Measurements from ENCODE around the gene CGNL1. TPM values are rescaled to one million over a fixed set of nuclear protein-coding genes. Genes with fewer than 3 reads are reported as not detected.

Gene CGNL1
- total RNA-seq, 1 experiment from 2014 or later, result 3.3 TPM

- Mint-ChIP-seq H3K27me3 (ENCODE audit: unreplicated experiment) (peaks cover 15% of the 10 kb centered on the region), H3K4me1 (ENCODE audit: low read depth, unreplicated experiment) (peaks cover 14% of the 10 kb centered on the region), H3K36me3 (ENCODE audit: insufficient read depth, unreplicated experiment) (no peaks in the 10 kb centered on the region), H3K27ac (ENCODE audit: unreplicated experiment) (no peak overlapping the region), H3K9me3 (ENCODE audit: low read depth, unreplicated experiment) (peaks cover 8% of the 10 kb centered on the region), H3K4me3 (ENCODE audit: low read depth, unreplicated experiment) (no peak overlapping the region)
- TF ChIP-seq, protein P1, sequence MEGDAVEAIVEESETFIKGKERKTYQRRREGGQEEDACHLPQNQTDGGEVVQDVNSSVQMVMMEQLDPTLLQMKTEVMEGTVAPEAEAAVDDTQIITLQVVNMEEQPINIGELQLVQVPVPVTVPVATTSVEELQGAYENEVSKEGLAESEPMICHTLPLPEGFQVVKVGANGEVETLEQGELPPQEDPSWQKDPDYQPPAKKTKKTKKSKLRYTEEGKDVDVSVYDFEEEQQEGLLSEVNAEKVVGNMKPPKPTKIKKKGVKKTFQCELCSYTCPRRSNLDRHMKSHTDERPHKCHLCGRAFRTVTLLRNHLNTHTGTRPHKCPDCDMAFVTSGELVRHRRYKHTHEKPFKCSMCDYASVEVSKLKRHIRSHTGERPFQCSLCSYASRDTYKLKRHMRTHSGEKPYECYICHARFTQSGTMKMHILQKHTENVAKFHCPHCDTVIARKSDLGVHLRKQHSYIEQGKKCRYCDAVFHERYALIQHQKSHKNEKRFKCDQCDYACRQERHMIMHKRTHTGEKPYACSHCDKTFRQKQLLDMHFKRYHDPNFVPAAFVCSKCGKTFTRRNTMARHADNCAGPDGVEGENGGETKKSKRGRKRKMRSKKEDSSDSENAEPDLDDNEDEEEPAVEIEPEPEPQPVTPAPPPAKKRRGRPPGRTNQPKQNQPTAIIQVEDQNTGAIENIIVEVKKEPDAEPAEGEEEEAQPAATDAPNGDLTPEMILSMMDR (IDR thresholded peaks at IDR 0.05; ENCODE audit: unreplicated experiment), result no peak
- no peak for DNase-seq
- intact Hi-C loops (cut with micrococcal nuclease; ENCODE audit: unreplicated experiment), result no loop called here
- CTCF ChIA-PET, result interaction anchor here (1.3 to 1.4 kb wide), 2 partner anchors 26 to 28 kb away, joined by 3 read pairs; no protein-coding TSS in a partner anchor
- no TSS peak for BruUV-seq (replicated peaks)
Observed at GRCh38 chr15:57580428-57580827, 204.1 kb downstream of the CGNL1 start.

DNA sequence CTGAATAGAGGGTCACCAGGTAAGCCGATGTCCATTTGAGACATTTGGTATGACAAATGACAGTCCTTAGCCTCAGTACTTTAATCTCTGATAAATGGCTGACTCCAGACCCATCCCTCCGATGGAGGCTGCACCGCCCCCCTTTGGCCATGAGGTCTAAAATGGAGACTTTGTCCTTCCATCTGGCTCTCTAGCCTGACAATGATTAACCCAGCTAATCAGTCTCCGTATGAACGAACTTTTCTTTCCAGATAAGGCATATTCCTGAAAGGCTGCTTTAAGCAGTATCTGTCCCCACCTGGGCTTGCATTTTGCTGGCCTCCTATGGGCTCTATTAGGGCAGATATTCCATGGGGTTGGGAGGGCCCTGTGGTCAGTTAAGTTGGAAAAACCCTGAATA, 204.6 kb downstream of the CGNL1 start:
- peak; percentile 19 for DNase-seq
- H3K4me3 Mint-ChIP-seq (ENCODE audit: low read depth, unreplicated experiment), result no peak overlapping the region
- no peak overlapping the region for H3K27ac Mint-ChIP-seq (ENCODE audit: unreplicated experiment)
- intact Hi-C loops (cut with micrococcal nuclease; ENCODE audit: unreplicated experiment), result no loop called here
- peaks cover 14% of the 10 kb centered on the region for H3K4me1 Mint-ChIP-seq (ENCODE audit: low read depth, unreplicated experiment)
- peaks cover 15% of the 10 kb centered on the region for H3K27me3 Mint-ChIP-seq (ENCODE audit: unreplicated experiment)
- TF ChIP-seq, protein P1 (IDR thresholded peaks at IDR 0.05; ENCODE audit: unreplicated experiment), result no peak
- CTCF ChIA-PET, result interaction anchor here (1.3 to 1.4 kb wide), 2 partner anchors 27 to 28 kb away, joined by 3 read pairs; no protein-coding TSS in a partner anchor
- peaks cover 8% of the 10 kb centered on the region for H3K9me3 Mint-ChIP-seq (ENCODE audit: low read depth, unreplicated experiment)
- no TSS peak for BruUV-seq (replicated peaks)
- no peaks in the 10 kb centered on the region for H3K36me3 Mint-ChIP-seq (ENCODE audit: insufficient read depth, unreplicated experiment)

DNA sequence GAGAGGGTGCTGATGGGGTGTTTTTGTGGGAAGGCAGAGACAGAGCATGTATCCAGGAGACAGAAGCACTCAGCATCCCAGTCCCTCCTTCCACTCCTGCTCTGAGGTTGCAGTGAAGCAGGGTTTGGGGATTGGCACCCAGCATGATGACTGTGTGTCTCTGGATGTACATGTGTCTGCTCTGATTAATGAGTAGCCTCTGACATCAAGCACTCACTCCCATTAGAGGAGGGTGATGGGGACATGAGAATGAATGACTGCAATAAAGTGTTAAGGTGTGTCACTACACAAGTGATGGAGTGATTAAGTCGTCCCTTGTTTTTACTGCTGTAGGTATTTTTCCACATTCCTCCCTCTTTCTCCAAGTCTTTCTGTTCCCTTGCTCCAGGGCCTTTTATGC, 205.8 kb downstream of the CGNL1 start:
- Mint-ChIP-seq H3K4me3 (ENCODE audit: low read depth, unreplicated experiment) (no peak overlapping the region), H3K9me3 (ENCODE audit: low read depth, unreplicated experiment) (peaks cover 8% of the 10 kb centered on the region), H3K27me3 (ENCODE audit: unreplicated experiment) (peaks cover 15% of the 10 kb centered on the region), H3K36me3 (ENCODE audit: insufficient read depth, unreplicated experiment) (no peaks in the 10 kb centered on the region), H3K4me1 (ENCODE audit: low read depth, unreplicated experiment) (peaks cover 14% of the 10 kb centered on the region), H3K27ac (ENCODE audit: unreplicated experiment) (no peak overlapping the region)
- no peak for DNase-seq
- intact Hi-C loops (cut with micrococcal nuclease; ENCODE audit: unreplicated experiment), result no loop called here
- no TSS peak for BruUV-seq (replicated peaks)
- CTCF ChIA-PET, result no interaction called here
- TF ChIP-seq, protein P1 (IDR thresholded peaks at IDR 0.05; ENCODE audit: unreplicated experiment), result no peak

- TF ChIP-seq, protein P1 (IDR thresholded peaks at IDR 0.05; ENCODE audit: unreplicated experiment), result no peak
- intact Hi-C loops (cut with micrococcal nuclease; ENCODE audit: unreplicated experiment), result no loop called here
- Mint-ChIP-seq H3K36me3 (ENCODE audit: insufficient read depth, unreplicated experiment) (no peaks in the 10 kb centered on the region), H3K27me3 (ENCODE audit: unreplicated experiment) (peaks cover 3% of the 10 kb centered on the region), H3K9me3 (ENCODE audit: low read depth, unreplicated experiment) (peaks cover 8% of the 10 kb centered on the region), H3K4me3 (ENCODE audit: low read depth, unreplicated experiment) (no peak overlapping the region), H3K4me1 (ENCODE audit: low read depth, unreplicated experiment) (peaks cover 14% of the 10 kb centered on the region), H3K27ac (ENCODE audit: unreplicated experiment) (no peak overlapping the region)
- DNase-seq, result no peak
- BruUV-seq (replicated peaks), result no TSS peak
- CTCF ChIA-PET, result no interaction called here
Observed at GRCh38 chr15:57583282-57583681, 207.0 kb downstream of the CGNL1 start.
